Subcutaneous adipose tissue (tissue), 4 donors: ENCODE data around the gene SEC24B. TPM values are rescaled to one million over a fixed set of nuclear protein-coding genes. Genes with fewer than 3 reads are reported as not detected.

Experiments
- total RNA-seq, 4 donors: library from RNA; depleted of rRNA; stranded (reverse); fragments of >200 nt; gene quantifications; one replicate each; pipeline ENCODE4 v1.1.0, GENCODE V29; 2016
- TF ChIP-seq, protein P1 (sequence below): fragments of 450-650 bp; IDR thresholded peaks from one replicate; pipeline ENCODE4 v1.5.1; 2016; ENCODE audit warnings: low read depth, mild to moderate bottlenecking, control low read depth, antibody characterized with exemption, moderate library complexity

Gene SEC24B
- total RNA-seq, 4 donors from 2014 or later: 36.9 to 50.9 (median 44.0) TPM

DNA sequence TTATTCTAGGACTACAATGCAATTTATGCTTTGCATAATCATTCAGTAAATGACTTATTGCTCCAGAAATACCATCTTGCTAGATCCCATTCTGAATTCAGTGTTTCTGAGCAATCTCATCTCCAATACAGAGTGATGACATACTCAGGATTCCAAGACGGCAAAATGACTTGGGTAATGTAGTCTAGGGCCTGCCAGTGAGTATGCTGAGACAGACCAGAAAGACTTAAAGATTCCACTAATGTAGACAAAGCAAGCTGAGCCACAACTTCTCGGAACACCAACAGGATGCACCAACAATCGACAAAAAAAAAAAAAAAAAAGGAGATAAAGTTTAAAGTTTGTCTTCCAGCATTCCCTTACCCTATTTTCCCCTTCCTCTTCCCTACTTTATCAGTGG is 919 bp upstream of the SEC24B start:
- TF ChIP-seq, protein P1, sequence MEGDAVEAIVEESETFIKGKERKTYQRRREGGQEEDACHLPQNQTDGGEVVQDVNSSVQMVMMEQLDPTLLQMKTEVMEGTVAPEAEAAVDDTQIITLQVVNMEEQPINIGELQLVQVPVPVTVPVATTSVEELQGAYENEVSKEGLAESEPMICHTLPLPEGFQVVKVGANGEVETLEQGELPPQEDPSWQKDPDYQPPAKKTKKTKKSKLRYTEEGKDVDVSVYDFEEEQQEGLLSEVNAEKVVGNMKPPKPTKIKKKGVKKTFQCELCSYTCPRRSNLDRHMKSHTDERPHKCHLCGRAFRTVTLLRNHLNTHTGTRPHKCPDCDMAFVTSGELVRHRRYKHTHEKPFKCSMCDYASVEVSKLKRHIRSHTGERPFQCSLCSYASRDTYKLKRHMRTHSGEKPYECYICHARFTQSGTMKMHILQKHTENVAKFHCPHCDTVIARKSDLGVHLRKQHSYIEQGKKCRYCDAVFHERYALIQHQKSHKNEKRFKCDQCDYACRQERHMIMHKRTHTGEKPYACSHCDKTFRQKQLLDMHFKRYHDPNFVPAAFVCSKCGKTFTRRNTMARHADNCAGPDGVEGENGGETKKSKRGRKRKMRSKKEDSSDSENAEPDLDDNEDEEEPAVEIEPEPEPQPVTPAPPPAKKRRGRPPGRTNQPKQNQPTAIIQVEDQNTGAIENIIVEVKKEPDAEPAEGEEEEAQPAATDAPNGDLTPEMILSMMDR: no peak

- TF ChIP-seq, protein P1: no peak
These were observed 674 bp downstream of the SEC24B start for GRCh38 chr4:109434007-109434971.

- TF ChIP-seq, protein P1: no peak
These were observed 2.0 kb downstream of the SEC24B start for GRCh38 chr4:109435635-109436034.

DNA sequence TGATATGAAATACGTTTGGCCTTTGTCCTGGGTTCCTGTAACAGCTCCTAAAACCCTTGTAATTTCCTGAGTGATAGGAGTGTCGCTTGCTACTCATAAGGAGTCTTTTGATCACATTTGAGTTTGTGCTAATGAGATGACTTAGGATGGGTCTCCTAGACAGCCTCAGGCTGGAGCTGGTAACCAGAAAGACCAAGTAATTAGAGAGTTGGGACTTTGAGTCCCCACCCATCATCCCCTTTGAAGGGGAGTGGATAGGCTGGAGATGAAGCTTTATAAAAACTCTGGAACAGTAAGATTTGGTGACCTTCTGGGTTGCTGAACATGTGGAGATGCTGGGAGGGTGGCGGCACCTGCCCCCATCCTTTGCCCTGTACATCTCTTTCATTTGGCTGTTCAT is 2.9 kb downstream of the SEC24B start:
- TF ChIP-seq, protein P1: no peak

- TF ChIP-seq, protein P1: no peak
These were observed 7.3 kb downstream of the SEC24B start for GRCh38 chr4:109440948-109441347.

GRCh38 chr4:109441862-109442458 is 8.3 kb downstream of the SEC24B start:
- TF ChIP-seq, protein P1: no peak

- TF ChIP-seq, protein P1: no peak
These were observed 10.7 kb downstream of the SEC24B start for GRCh38 chr4:109444182-109444844.
